NCI-H460 (cell line): Measurements from ENCODE around the gene ABCC1. TPM values are rescaled to one million over a fixed set of nuclear protein-coding genes. Genes with fewer than 3 reads are reported as not detected.

Experiments used
- total RNA-seq: library from RNA; depleted of rRNA; stranded (reverse); fragments of >200 nt; shearing (Covaris generic); gene quantifications from 2 replicates; pipeline ENCODE4 v1.2.3, GENCODE V29; 2014; rRNA removed

Gene ABCC1
- total RNA-seq, 1 experiment from 2014 or later: 27.7 TPM

Other genes with a start within 250 kb of the ABCC1 start
- gene MYH11, start 92.6 kb upstream of the ABCC1 start, total RNA-seq: 0.02 TPM in 1 of 2 replicates, not detected in the other
- gene CEP20, start 61.0 kb upstream of the ABCC1 start, total RNA-seq: 166 and 179 TPM in 2 replicates